DMS 273 (cell line): Measurements from ENCODE around the gene GAB2.
A peak's percentile ranks its signal among the peaks of the same experiment; 100 is the strongest.

ENCODE experiments used
- DNase-seq: peaks from one replicate; lab custom pipeline; 2025; ENCODE audit not compliant: unreplicated experiment; lab: John Stamatoyannopoulos, UW

GAB2 gene

DNA sequence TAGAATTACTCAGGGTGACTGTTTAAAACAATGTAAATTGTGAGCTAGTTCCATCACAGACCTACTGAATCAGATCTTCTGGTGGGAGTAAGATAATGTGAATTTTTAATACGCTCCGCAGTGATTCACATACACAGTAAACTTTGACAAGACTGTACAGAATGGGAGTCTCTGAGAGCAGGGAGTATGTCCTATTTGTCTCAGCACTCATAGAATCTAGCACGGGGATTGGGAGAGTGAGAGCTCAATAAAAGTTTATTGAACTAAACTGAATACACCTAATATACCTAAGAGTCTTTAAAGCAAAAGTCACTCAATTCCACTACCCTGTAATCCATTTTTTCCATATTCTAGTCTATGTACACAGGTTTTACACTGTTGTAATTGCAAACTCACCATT, 11.2 kb upstream of the GAB2 start:
- DNase-seq, result no peak

- DNase-seq, result no peak
Measured at GRCh38 chr11:78428266-78428636, 10.6 kb upstream of the GAB2 start.

DNA sequence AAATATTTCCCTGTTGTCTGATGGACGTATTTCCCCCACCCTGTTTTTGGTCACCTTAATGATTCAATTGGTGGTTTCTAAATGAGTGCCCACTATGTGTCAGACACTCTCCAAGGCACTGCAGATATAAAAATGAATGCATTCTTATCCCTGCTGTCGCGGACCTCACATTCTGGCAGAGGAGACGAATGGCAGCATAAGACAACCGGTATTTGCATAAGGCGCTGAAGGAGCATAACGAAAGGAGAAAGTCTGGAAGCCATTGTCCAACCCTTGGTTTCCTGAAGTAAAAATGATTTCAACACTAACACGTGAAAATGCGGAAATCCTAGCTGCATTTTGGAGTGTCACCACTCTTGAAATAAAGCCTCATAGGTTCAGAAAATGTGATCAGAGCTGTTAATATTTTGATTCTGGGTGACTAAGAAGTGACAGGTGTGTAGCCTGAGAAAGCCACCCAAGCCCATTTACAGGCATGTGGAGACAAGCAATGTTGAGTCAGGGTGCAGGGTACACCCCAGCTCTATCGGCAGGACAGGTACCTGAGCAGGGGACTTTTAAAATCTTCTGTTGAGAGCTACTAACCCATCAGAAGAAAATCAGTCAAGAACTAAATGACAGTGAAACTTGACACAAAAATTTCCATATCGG, 10.1 kb upstream of the GAB2 start:
- DNase-seq, result no peak

DNA sequence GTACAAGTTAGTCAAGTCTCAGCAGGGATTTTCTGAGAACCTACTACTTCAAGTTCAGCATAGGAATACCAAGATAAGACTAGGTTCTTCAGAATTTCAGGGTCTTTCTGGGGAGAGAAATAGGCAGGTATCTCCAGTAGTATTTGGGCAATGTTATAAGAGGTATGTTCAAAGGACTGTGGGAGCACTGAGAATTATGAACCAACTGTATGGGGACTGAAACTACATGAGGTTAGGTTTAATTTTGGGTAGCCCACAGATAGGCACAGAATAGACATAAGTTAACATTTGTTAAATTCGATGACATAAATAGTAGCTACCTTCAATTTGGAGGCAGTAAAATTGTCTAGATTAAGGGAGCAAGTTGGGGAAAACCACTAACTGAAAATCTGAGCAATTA, 9.2 kb upstream of the GAB2 start:
- DNase-seq, result no peak

GRCh38 chr11:78425399-78426070, 7.9 kb upstream of the GAB2 start:
- no peak for DNase-seq

GRCh38 chr11:78424334-78425270, 7.0 kb upstream of the GAB2 start:
- DNase-seq, result no peak

DNA sequence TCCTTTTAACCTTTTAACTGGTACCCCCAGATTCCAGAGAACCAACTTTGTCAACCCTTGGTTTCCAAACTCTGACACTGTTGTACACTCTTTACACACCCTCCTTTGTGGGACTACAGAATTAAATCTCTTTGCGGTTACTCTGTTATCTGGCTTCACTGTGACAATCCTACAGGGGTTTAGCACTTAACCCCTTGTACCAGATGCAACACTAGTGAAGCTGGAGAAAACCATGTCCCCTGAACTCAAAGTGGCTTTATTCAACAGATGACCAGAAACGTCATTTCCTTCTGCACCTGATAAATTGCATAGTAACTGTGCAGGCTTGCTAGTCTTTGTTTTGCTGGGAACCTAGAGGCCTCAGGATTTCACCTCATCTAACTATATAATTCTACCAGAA, 5.6 kb upstream of the GAB2 start:
- DNase-seq, result no peak

- peak; percentile 44 for DNase-seq
Measured at GRCh38 chr11:78420796-78421209, 3.2 kb upstream of the GAB2 start.

- peak; percentile 71 for DNase-seq
Measured at GRCh38 chr11:78420255-78420764, 2.7 kb upstream of the GAB2 start.

GRCh38 chr11:78419327-78419726, 1.7 kb upstream of the GAB2 start:
- peak; percentile 10 for DNase-seq

GRCh38 chr11:78418584-78419211, 1.1 kb upstream of the GAB2 start:
- DNase-seq, result peak; percentile 18

- DNase-seq, result peak; percentile 89
Measured at GRCh38 chr11:78417888-78418583, 416 bp upstream of the GAB2 start.

DNA sequence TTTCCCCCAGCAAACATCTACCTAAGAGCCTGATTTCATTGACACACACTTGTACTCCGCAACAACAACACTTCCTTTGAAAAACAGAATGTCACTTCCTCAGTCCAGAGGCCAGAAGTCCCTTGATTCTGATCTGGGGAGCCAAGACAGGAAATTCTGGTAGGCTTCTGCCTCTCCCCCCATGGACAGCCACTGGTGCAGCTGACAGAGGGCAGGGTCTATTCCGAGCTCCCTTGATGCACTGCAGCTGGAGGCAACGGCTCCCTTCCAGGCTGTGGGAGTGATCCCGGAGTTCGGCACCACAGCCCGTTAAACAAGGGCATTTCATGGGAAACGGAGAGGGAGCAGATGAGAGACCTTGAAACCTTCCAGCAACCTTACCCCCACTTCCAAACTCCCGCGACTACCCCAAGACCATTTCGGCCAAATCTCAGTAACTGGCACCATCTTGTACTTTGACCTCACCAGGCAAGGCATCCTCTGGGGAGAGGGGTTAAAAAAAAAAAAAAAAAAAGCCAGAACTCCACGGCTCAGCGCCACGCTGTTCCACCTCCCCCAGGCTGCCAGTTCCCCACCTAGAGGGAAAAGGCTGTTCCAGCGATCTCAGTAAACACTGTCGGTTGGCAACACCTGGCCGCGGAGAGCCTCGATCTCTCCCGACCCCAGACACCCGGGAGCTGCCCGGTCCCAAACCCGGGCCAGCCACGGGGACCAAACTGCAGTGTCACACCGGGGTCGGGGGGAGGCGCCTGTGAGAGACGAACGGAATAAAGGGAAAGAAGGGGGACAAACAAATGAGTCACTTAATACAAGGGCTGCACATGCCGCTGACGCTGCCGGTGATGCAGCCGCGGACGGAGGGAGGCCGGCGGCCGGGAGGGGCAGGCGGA, 1.1 kb downstream of the GAB2 start:
- DNase-seq, result peak; percentile 81

GRCh38 chr11:78415338-78415737, 2.3 kb downstream of the GAB2 start:
- no peak for DNase-seq

DNA sequence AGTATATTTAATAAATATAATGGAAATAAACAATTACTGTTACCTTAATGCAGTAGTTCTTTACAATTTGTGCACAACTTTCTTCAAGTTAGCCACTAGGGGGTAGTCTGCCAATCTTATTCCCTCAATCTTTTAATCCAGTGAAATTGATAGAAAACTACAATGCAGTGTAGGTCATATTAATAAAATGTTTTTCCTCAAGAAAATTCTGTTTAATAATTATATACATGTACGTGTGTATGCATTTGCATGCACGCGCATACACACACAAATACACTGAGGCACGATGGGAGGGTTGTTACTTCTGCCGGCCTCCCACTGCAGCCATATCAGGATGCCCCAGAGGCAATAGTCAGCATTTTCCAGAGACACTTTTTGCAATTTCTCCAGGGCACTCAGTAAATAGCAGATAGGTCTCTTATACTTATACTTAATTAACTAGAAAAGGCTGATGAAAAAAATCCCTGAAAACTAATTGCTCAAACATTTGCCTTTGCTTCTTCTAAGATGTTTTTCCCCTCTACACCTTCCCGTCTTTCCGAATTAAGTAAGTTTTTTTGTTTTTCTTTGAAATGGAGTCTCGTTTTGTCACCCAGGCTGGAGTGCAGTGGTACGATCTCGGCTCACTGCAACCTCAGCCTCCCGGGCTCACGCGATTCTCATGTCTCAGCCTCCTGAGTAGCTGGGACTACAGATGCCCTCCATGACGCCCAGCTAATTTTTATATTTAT, 3.1 kb downstream of the GAB2 start:
- peak; percentile 29 for DNase-seq

DNA sequence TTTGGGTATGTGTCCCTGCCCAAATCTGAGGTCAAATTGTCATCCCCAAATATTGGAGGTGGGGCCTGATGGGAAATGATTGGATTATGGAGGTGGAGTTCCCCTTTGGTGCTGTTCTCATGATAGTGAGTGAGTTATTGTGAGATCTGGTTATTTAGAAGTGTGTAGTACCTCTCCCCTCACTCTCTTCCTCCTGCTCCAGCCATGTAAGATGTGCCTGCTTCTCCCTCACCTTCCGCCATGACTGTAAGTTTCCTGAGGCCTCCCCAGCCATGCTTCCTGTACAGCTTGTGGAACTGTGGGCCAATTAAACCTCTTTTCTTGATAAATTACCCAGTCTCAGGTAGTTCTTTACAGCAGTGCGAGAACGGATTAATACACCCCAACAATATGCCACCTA, 9.0 kb downstream of the GAB2 start:
- DNase-seq, result no peak

- no peak for DNase-seq
Measured at GRCh38 chr11:78406568-78407196, 10.9 kb downstream of the GAB2 start.

- no peak for DNase-seq
Measured at GRCh38 chr11:78405805-78406204, 11.8 kb downstream of the GAB2 start.
